ENCODE measurements around the gene APBB2.

The APBB2 gene

DNA sequence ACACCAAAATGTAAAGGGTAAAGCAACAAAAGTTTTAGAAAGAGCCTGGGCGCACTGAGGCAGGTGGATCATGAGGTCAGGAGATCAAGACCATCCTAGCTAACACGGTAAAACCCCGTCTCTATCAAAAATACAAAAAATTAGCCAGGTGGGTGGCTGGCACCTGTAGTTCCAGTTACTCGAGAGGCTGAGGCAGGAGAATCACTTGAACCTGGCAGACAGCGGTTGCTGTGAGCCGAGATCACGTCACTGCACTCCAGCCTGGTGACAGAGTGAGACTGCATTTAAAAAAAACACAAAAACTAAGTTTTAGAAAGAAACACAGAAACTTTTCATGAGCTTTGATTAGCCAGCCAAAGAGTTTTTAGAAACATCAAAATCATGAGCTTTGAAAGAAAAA, 76.5 kb downstream of the APBB2 start:
- H3K4me1 ChIP-seq (ENCODE audit: control insufficient read depth, low read length), result peaks cover 12% of the 10 kb centered on the region
- no peak overlapping the region for H3K27ac ChIP-seq (ENCODE audit: low read depth, low read length)

DNA sequence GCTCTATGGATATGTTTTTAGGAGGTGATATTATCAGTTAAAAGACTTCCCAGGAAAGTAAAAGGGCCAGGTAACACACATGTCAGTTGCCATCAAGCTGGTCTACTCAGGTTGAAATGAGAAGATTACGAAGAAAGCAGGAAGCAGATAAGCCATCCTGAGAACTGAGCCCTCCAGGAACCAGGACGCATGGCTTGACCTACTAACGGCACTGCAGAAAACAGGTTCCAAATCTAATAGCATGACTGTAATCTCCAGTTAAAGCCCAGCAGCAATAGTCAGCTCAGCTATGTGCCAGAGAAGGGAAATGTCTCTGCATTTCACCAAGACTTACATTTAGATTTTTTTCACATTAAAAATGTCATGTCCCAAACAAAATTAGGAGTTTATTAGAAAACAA, 77.9 kb downstream of the APBB2 start:
- H3K79me2 ChIP-seq (ENCODE audit: control insufficient read depth, low read length), result peaks cover 51% of the 10 kb centered on the region
- no peaks in the 10 kb centered on the region for H3K27me3 ChIP-seq (ENCODE audit: control insufficient read depth, low read length)
- no peak overlapping the region for H3K4me2 ChIP-seq (ENCODE audit: low read length)
- H3F3A ChIP-seq (ENCODE audit: control insufficient read depth, insufficient read depth), result no peaks in the 10 kb centered on the region
- no peaks in the 10 kb centered on the region; the same call in 1 of the 2 replicates for H4K20me1 ChIP-seq (ENCODE audit: control insufficient read depth, insufficient read depth, low read depth, low read length)
- TF ChIP-seq EZH2phosphoT487 (IDR thresholded peaks at IDR 0.05; ENCODE audit: borderline replicate concordance, low read length) (no peak), CTCF (IDR thresholded peaks at IDR 0.05; ENCODE audit: low read depth, low read length, poor library complexity, severe bottlenecking) (no peak)
- no peak overlapping the region for H3K27ac ChIP-seq (ENCODE audit: low read depth, low read length)
- peaks cover 14% of the 10 kb centered on the region for H3K36me3 ChIP-seq (ENCODE audit: control insufficient read depth, low read length)
- H3K9me3 ChIP-seq (ENCODE audit: control insufficient read depth, insufficient read depth, low read length), result no peaks in the 10 kb centered on the region
- H3K9me2 ChIP-seq (replicated peaks; ENCODE audit: control insufficient read depth, low read length), result no peaks in the 10 kb centered on the region
- no peak overlapping the region for H3K4me3 ChIP-seq (ENCODE audit: low read length)
- peaks cover 21% of the 10 kb centered on the region for H3K4me1 ChIP-seq (ENCODE audit: control insufficient read depth, low read length)

More for the DNA sequence above, 76.5 kb downstream of the APBB2 start:
- Histone ChIP-seq H3K27me3 (ENCODE audit: control insufficient read depth, low read length) (no peaks in the 10 kb centered on the region), H3K4me3 (ENCODE audit: low read length) (no peak overlapping the region), H3K36me3 (ENCODE audit: control insufficient read depth, low read length) (peaks cover 27% of the 10 kb centered on the region), H4K20me1 (ENCODE audit: control insufficient read depth, insufficient read depth, low read depth, low read length) (no peaks in the 10 kb centered on the region; the same call in 1 of the 2 replicates), H3K9me3 (ENCODE audit: control insufficient read depth, insufficient read depth, low read length) (no peaks in the 10 kb centered on the region), H3K79me2 (ENCODE audit: control insufficient read depth, low read length) (peaks cover 41% of the 10 kb centered on the region), H3K4me2 (ENCODE audit: low read length) (no peak overlapping the region), H3K9me2 (replicated peaks; ENCODE audit: control insufficient read depth, low read length) (no peaks in the 10 kb centered on the region), H3F3A (ENCODE audit: control insufficient read depth, insufficient read depth) (no peaks in the 10 kb centered on the region)
- no peak for TF ChIP-seq EZH2phosphoT487 (IDR thresholded peaks at IDR 0.05; ENCODE audit: borderline replicate concordance, low read length)
- no peak for TF ChIP-seq CTCF (IDR thresholded peaks at IDR 0.05; ENCODE audit: low read depth, low read length, poor library complexity, severe bottlenecking)

DNA sequence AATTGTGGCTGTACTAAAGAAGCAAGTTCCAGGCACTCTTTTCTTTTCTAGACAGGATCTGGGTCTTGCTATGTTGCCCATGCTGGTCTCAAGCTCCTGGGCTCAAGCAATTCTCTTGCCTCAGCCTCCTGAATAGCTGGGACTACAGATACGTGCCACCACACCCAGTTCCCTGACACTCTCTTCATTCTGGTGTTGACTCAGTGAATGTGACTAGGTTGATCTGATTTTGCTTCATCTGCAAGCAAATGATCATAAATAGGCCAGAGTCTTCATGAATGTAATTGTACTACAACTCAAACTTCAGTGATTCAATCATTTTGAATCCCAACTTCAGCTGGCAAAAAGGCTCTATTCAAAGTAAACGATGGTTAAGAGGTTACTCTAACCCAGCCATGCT, 78.5 kb downstream of the APBB2 start:
- Histone ChIP-seq H3K4me2 (ENCODE audit: low read length) (no peak overlapping the region), H3F3A (ENCODE audit: control insufficient read depth, insufficient read depth) (no peaks in the 10 kb centered on the region), H3K9me3 (ENCODE audit: control insufficient read depth, insufficient read depth, low read length) (no peaks in the 10 kb centered on the region), H3K36me3 (ENCODE audit: control insufficient read depth, low read length) (peaks cover 8% of the 10 kb centered on the region), H3K27me3 (ENCODE audit: control insufficient read depth, low read length) (no peaks in the 10 kb centered on the region), H3K27ac (ENCODE audit: low read depth, low read length) (no peak overlapping the region), H3K4me3 (ENCODE audit: low read length) (no peak overlapping the region), H3K9me2 (replicated peaks; ENCODE audit: control insufficient read depth, low read length) (no peaks in the 10 kb centered on the region), H3K4me1 (ENCODE audit: control insufficient read depth, low read length) (peaks cover 21% of the 10 kb centered on the region), H3K79me2 (ENCODE audit: control insufficient read depth, low read length) (peaks cover 57% of the 10 kb centered on the region), H4K20me1 (ENCODE audit: control insufficient read depth, insufficient read depth, low read depth, low read length) (no peaks in the 10 kb centered on the region; the same call in 1 of the 2 replicates)
- TF ChIP-seq EZH2phosphoT487 (IDR thresholded peaks at IDR 0.05; ENCODE audit: borderline replicate concordance, low read length) (no peak), CTCF (IDR thresholded peaks at IDR 0.05; ENCODE audit: low read depth, low read length, poor library complexity, severe bottlenecking) (no peak)

Measured in DOHH2 (cell line).